Esophagus squamous epithelium (tissue), 5 donors: ENCODE measurements around the gene SCO1. TPM values are rescaled to one million over a fixed set of nuclear protein-coding genes. Genes with fewer than 3 reads are reported as not detected.

ENCODE experiments used
- DNase-seq: peaks from one replicate; lab custom pipeline; 2025; lab: John Stamatoyannopoulos, UW
- H3K27ac ChIP-seq, 4 donors: fragments of 200-600 bp; sonication (generic); one replicate each; pipeline ENCODE4 v1.5.1; 2016 to 2019; ENCODE audit warnings: mild to moderate bottlenecking in 1 of 4
- H3K27me3 ChIP-seq, 4 donors: fragments of 200-600 bp; sonication (generic); 1 replicate in 3 of 4; 2 replicates in 1 of 4; pipeline versions ENCODE4 v1.5.1 to v1.6.0; 2017 to 2021; ENCODE audit warnings: antibody characterized with exemption in 1 of 4
- H3K36me3 ChIP-seq, 3 donors: fragments of 200-600 bp; sonication (generic); one replicate each; pipeline ENCODE4 v1.5.1; 2016 to 2019
- H3K4me1 ChIP-seq, 3 donors: fragments of 200-600 bp; sonication (generic); one replicate each; pipeline ENCODE4 v1.5.1; 2017 to 2019
- H3K4me3 ChIP-seq, 4 donors: fragments of 200-600 bp; sonication (generic); 1 replicate in 3 of 4; 2 replicates in 1 of 4; pipeline ENCODE4 v1.5.1; 2016 to 2019; ENCODE audit warnings: mild to moderate bottlenecking in 2 of 4, moderate library complexity in 1 of 4
- H3K9me3 ChIP-seq, 3 donors: fragments of 200-600 bp; sonication (generic); one replicate each; pipeline ENCODE4 v1.5.1; 2016 to 2019
- POLR2A ChIP-seq, 4 donors: fragments of 450-650 bp; IDR thresholded peaks; one replicate each; pipeline ENCODE4 v1.6.1; 2017; ENCODE audit warnings: antibody characterized with exemption in 4 of 4, mild to moderate bottlenecking in 4 of 4, moderate library complexity in 3 of 4
- WGBS, 2 donors: methylation state at CpG; one replicate each; pipeline ENCODE4 v1.1.5; 2018; 5-methylcytosine and 5-hydroxymethylcytosine counted together
- intact Hi-C: fragments of 100-400 bp; cut with DNase I; formaldehyde crosslinking; loops from one replicate; pipeline ENCODE4 v1.15.0; 2022
- total RNA-seq, 4 donors: library from RNA; depleted of rRNA; stranded (reverse); fragments of >200 nt; gene quantifications; one replicate each; pipeline ENCODE4 v1.1.0, GENCODE V29; 2016
- TF ChIP-seq, protein P1 (sequence below), 6 experiments: fragments of 450-650 bp in 4 of 6; fragments of 200-600 bp in 2 of 6; sonication (generic) in 2 of 6; IDR thresholded peaks; one replicate each; pipeline ENCODE4 v1.5.1; 2016 to 2019; ENCODE audit warnings: antibody characterized with exemption in 6 of 6, mild to moderate bottlenecking in 4 of 6, moderate library complexity in 4 of 6
- donor health status: DM: yes; HTN: yes; CAD: no.

SCO1 gene
- total RNA-seq, 4 donors from 2014 or later: 15.4 to 25.6 (median 20.3) TPM

DNA sequence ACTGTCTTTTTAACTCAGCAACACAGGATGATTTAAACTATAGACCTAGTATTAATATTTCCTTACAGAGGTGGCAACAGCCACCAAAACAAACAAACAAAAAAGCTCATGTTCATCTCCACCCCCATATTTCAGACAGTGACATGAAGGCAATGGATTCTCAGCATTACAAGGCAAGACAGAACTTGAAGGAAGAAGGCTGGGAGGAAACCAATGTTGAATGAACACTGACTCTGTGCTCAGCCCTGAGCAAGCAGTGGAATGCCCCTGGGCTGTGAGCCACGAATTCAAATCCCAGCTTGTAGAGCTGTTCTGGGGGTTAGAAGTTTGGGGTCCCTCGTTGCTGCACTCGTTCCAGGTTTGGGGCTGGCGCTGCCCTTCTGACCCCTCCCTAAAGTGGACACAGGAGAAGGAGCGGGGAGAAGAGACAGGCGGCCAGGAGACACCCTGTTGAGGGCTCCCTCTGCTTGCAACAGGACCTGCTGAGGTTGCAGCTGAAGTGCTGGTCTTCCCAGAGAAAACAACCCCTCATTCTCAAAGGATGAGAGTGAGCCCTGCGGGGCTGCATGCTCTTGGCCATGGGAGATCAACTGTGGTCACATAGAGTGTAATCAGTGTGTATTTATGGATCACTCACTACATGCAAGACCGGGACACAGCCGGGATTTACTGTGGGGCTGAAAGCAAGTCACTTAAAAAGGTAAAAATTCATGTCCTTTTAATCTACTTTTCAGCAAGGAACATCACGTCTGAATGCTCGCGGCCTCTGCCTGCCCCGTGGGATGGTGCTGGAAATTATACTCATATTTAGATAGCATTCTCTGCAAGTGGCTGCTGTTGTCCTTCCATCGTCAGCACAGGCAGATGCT is 74.5 kb downstream of the SCO1 start:
- Histone ChIP-seq H3K4me1 (peaks cover 0 to 53% (median 7%) of the 10 kb centered on the region in 3 donors), H3K9me3 (no peaks in the 10 kb centered on the region), H3K36me3 (no peaks in the 10 kb centered on the region), H3K4me3 (no peak overlapping the region), H3K27ac (peak overlapping the region; percentile 30 to 77 (median 64)), H3K27me3 (no peaks in the 10 kb centered on the region)
- intact Hi-C loops: no loop called here
- no peak for DNase-seq
- TF ChIP-seq, protein P1, sequence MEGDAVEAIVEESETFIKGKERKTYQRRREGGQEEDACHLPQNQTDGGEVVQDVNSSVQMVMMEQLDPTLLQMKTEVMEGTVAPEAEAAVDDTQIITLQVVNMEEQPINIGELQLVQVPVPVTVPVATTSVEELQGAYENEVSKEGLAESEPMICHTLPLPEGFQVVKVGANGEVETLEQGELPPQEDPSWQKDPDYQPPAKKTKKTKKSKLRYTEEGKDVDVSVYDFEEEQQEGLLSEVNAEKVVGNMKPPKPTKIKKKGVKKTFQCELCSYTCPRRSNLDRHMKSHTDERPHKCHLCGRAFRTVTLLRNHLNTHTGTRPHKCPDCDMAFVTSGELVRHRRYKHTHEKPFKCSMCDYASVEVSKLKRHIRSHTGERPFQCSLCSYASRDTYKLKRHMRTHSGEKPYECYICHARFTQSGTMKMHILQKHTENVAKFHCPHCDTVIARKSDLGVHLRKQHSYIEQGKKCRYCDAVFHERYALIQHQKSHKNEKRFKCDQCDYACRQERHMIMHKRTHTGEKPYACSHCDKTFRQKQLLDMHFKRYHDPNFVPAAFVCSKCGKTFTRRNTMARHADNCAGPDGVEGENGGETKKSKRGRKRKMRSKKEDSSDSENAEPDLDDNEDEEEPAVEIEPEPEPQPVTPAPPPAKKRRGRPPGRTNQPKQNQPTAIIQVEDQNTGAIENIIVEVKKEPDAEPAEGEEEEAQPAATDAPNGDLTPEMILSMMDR (IDR thresholded peaks at IDR 0.05): no peak
- no peak for TF ChIP-seq POLR2A (IDR thresholded peaks at IDR 0.05)
- 40 to 59% methylated on average over 11 of the region's 14 CpGs for WGBS, 2 donors

Other genes with a start within 250 kb of the SCO1 start
- gene MYH4, start 228.0 kb downstream of the SCO1 start, total RNA-seq: not detected
- gene MYH1, start 179.0 kb downstream of the SCO1 start, total RNA-seq: not detected
- gene MYH2, start 147.9 kb downstream of the SCO1 start, total RNA-seq: not detected
- 1 to 10 TPM in 2 of 4 donors, under 1 TPM in 1, not detected in 1; 0.64 to 1.6 (median 1.5) TPM for gene MYH3, start 40.2 kb downstream of the SCO1 start, total RNA-seq
- gene ADPRM, start 61 bp upstream of the SCO1 start, total RNA-seq: 10 to 100 TPM in 1 of 4 donors, 1 to 10 TPM in 3; 3.3 to 11.8 (median 4.4) TPM
- gene TMEM220, start 32.5 kb upstream of the SCO1 start, total RNA-seq: 1 to 10 TPM; 1.4 to 9.5 (median 6.3) TPM
- 1 to 10 TPM in 2 of 4 donors, under 1 TPM in 2; 0.42 to 4.8 (median 1.0) TPM for gene TMEM238L, start 106.6 kb upstream of the SCO1 start, total RNA-seq
- not detected for gene PIRT, start 140.6 kb upstream of the SCO1 start, total RNA-seq